ENCODE data around the gene SLITRK1.

The SLITRK1 gene

GRCh38 chr13:83876546-83876945 lies 5.7 kb downstream of the SLITRK1 start:
- in situ Hi-C loops (cut with HindIII; ENCODE audit: low sequenced_read_pairs), result no loop called here

- in situ Hi-C loops (cut with HindIII; ENCODE audit: low sequenced_read_pairs), result no loop called here
Observed at GRCh38 chr13:83867708-83868107, 14.6 kb downstream of the SLITRK1 start.

GRCh38 chr13:83865161-83866137 lies 16.8 kb downstream of the SLITRK1 start:
- in situ Hi-C loops (cut with HindIII; ENCODE audit: low sequenced_read_pairs), result no loop called here

GRCh38 chr13:83853771-83854170 lies 28.5 kb downstream of the SLITRK1 start:
- in situ Hi-C loops (cut with HindIII; ENCODE audit: low sequenced_read_pairs), result no loop called here

- in situ Hi-C loops (cut with HindIII; ENCODE audit: low sequenced_read_pairs), result no loop called here
Observed at GRCh38 chr13:83845106-83845505, 37.2 kb downstream of the SLITRK1 start.

- in situ Hi-C loops (cut with HindIII; ENCODE audit: low sequenced_read_pairs), result no loop called here
Observed at GRCh38 chr13:83839146-83839545, 43.1 kb downstream of the SLITRK1 start.

GRCh38 chr13:83831796-83832195 lies 50.5 kb downstream of the SLITRK1 start:
- in situ Hi-C loops (cut with HindIII; ENCODE audit: low sequenced_read_pairs), result no loop called here

GRCh38 chr13:83829810-83830209 lies 52.5 kb downstream of the SLITRK1 start:
- in situ Hi-C loops (cut with HindIII; ENCODE audit: low sequenced_read_pairs), result no loop called here

GRCh38 chr13:83827338-83827737 lies 54.9 kb downstream of the SLITRK1 start:
- in situ Hi-C loops (cut with HindIII; ENCODE audit: low sequenced_read_pairs), result no loop called here

All from endothelial cell of hepatic sinusoid (primary cell).